ENCODE measurements around the gene CHPF2. TPM values are rescaled to one million over a fixed set of nuclear protein-coding genes. Genes with fewer than 3 reads are reported as not detected.

The CHPF2 gene
- total and polyA plus RNA-seq, 2 experiments from 2014 or later = 51.0 to 70.0 TPM

DNA sequence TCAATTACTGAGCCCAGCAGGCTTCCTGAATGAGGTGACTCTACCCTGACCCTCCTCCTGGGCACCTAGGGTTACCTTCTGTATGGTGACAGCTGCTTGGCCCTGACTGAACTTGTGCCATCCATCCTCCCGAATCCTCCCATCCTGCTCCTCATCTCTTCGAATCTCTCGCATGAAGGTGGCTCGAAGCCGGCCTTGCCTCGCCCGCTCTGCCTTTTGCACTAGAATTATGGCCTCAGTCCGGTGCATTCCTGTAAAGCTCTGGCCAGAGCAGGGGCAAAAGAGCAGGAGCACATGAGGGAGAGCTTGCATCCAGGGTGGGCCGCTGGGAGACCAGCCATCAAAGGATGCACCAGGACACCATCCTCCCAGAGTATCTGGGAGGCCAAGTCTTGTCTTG lies 29.4 kb upstream of the CHPF2 start:
- TF ChIP-seq CTCF (IDR thresholded peaks at IDR 0.05; ENCODE audit: poor library complexity) = no peak
- no peak for TF ChIP-seq EZH2 (IDR thresholded peaks at IDR 0.05; ENCODE audit: borderline replicate concordance)
- no peak for TF ChIP-seq EZH2phosphoT487 (IDR thresholded peaks at IDR 0.05; ENCODE audit: low read depth, severe bottlenecking, unreplicated experiment)
- H3K4me2 ChIP-seq = no peak overlapping the region
- 93% methylated on average over 9 of the region's 9 CpGs for WGBS (ENCODE audit: low lambda C conversion rate, missing lambda C conversion rate)

DNA sequence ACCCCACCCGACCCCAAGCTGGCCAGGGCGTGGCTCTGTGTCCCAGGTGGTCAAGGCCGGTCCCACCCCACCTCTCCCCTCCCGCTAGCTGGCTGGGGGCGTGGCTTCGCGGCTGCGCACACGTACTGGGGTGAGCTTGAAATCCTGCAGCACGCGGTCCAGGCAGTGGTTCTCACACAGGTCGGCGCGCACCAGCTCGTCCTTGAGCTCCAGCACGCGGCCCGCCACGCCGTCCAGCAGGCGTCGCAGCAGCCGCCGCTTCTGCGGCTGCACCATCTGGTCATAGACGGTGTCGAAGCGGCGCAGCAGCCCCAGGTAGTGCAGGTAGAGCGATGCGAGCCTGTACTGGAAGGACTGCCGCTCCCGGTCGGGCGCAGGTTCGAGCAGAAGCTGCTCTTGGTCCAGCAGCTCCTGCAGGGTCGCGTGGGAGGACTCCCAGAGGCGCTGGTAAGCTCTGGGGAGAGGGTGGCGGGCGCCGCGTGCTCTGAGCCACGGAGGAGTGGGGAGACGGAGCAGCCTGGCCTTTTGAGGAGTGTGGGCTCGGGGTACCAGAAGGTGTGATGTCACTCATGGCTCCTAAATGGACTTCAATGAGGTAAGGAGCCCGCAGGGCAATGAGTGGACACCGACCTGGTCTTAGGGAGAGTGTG lies 27.8 kb upstream of the CHPF2 start:
- Histone ChIP-seq H3K79me2 (no peaks in the 10 kb centered on the region), H3K4me1 (ENCODE audit: insufficient read depth) (no peaks in the 10 kb centered on the region), H3K27ac (no peak overlapping the region), H2AFZ (no peak overlapping the region), H3K27me3 (no peaks in the 10 kb centered on the region), H3K36me3 (replicated peaks; ENCODE audit: insufficient read depth, low read depth) (no peaks in the 10 kb centered on the region), H3K9me3 (ENCODE audit: low read depth) (no peaks in the 10 kb centered on the region), H3K4me2 (no peak overlapping the region), H3K9me2 (replicated peaks; ENCODE audit: insufficient read depth) (no peaks in the 10 kb centered on the region), H4K20me1 (ENCODE audit: insufficient read depth, poor library complexity, severe bottlenecking) (no peaks in the 10 kb centered on the region), H3K4me3 (no peak overlapping the region)
- TF ChIP-seq CTCF (IDR thresholded peaks at IDR 0.05; ENCODE audit: poor library complexity) = no peak
- TF ChIP-seq EZH2phosphoT487 (IDR thresholded peaks at IDR 0.05; ENCODE audit: low read depth, severe bottlenecking, unreplicated experiment) = no peak
- TF ChIP-seq EZH2 (IDR thresholded peaks at IDR 0.05; ENCODE audit: borderline replicate concordance) = no peak
- no peak for DNase-seq (ENCODE audit: low spot score)
- WGBS (ENCODE audit: low lambda C conversion rate, missing lambda C conversion rate) = 91% methylated on average over 40 of the region's 48 CpGs

More for the DNA sequence above, 29.4 kb upstream of the CHPF2 start:
- Histone ChIP-seq H3K79me2 (no peaks in the 10 kb centered on the region), H3K9me2 (replicated peaks; ENCODE audit: insufficient read depth) (no peaks in the 10 kb centered on the region), H3K27ac (no peak overlapping the region), H3K4me3 (no peak overlapping the region), H2AFZ (no peak overlapping the region), H3K9me3 (ENCODE audit: low read depth) (no peaks in the 10 kb centered on the region), H3K4me1 (ENCODE audit: insufficient read depth) (no peaks in the 10 kb centered on the region), H3K36me3 (replicated peaks; ENCODE audit: insufficient read depth, low read depth) (no peaks in the 10 kb centered on the region), H3K27me3 (no peaks in the 10 kb centered on the region), H4K20me1 (ENCODE audit: insufficient read depth, poor library complexity, severe bottlenecking) (no peaks in the 10 kb centered on the region)
- DNase-seq (ENCODE audit: low spot score) = no peak

GRCh38 chr7:151205730-151206129 lies 26.6 kb upstream of the CHPF2 start:
- Histone ChIP-seq H3K9me2 (replicated peaks; ENCODE audit: insufficient read depth) (no peaks in the 10 kb centered on the region), H3K27ac (no peak overlapping the region), H4K20me1 (ENCODE audit: insufficient read depth, poor library complexity, severe bottlenecking) (no peaks in the 10 kb centered on the region), H2AFZ (no peak overlapping the region), H3K27me3 (no peaks in the 10 kb centered on the region), H3K4me1 (ENCODE audit: insufficient read depth) (no peaks in the 10 kb centered on the region), H3K9me3 (ENCODE audit: low read depth) (no peaks in the 10 kb centered on the region), H3K79me2 (no peaks in the 10 kb centered on the region), H3K4me2 (no peak overlapping the region), H3K4me3 (no peak overlapping the region), H3K36me3 (replicated peaks; ENCODE audit: insufficient read depth, low read depth) (no peaks in the 10 kb centered on the region)
- no peak for DNase-seq (ENCODE audit: low spot score)
- no peak for TF ChIP-seq EZH2 (IDR thresholded peaks at IDR 0.05; ENCODE audit: borderline replicate concordance)
- TF ChIP-seq EZH2phosphoT487 (IDR thresholded peaks at IDR 0.05; ENCODE audit: low read depth, severe bottlenecking, unreplicated experiment) = no peak
- TF ChIP-seq CTCF (IDR thresholded peaks at IDR 0.05; ENCODE audit: poor library complexity) = no peak
- 82% methylated on average over 6 of the region's 6 CpGs for WGBS (ENCODE audit: low lambda C conversion rate, missing lambda C conversion rate)
